H1 (cell line): ENCODE measurements around the gene PACSIN1. TPM values are rescaled to one million over a fixed set of nuclear protein-coding genes. Genes with fewer than 3 reads are reported as not detected.
A peak's percentile ranks its signal among the peaks of the same experiment; 100 is the strongest.

Source experiments
- CTCF ChIA-PET: fragments of 300-600 bp; sonication (Branson Sonifier 250); formaldehyde crosslinking; loops from one replicate; lab custom pipeline; 2021; ENCODE audit not compliant: partially characterized antibody; lab: Charles Lee
- POLR2A ChIA-PET: fragments of 300-600 bp; sonication (Branson Sonifier 250); formaldehyde crosslinking; loops from one replicate; lab custom pipeline; 2021; ENCODE audit warnings: inconsistent platforms; ENCODE audit not compliant: partially characterized antibody; lab: Charles Lee
- DNase-seq, 2 experiments: peaks; one replicate each; pipeline versions ENCODE4 v3.0.0 to v3.0.0-alpha.2; 2010 to 2022; ENCODE audit warnings: low spot score in 2 of 2, low read depth in 1 of 2, mixed read lengths in 1 of 2
- FAIRE-seq: peaks from 2 replicates; lab custom pipeline; 2011; peaks lifted over from hg19 to GRCh38; lab: Jason Lieb, UNC
- H2AFZ ChIP-seq: 2 replicates; pipeline ENCODE4 v1.8.1; 2012; ENCODE audit warnings: low read length, inconsistent platforms
- H2AK5ac ChIP-seq: 2 replicates; pipeline ENCODE4 v1.6.1; 2013; ENCODE audit warnings: low read depth, low read length
- H2BK120ac ChIP-seq: replicated peaks from 2 replicates; pipeline ENCODE3; 2013; ENCODE audit warnings: low read depth, low read length, inconsistent platforms
- H2BK12ac ChIP-seq: 2 replicates; pipeline ENCODE4 v1.6.1; 2013; ENCODE audit warnings: low read depth, low read length
- H2BK15ac ChIP-seq: 2 replicates; pipeline ENCODE4 v1.6.1; 2013; ENCODE audit warnings: low read length
- H2BK20ac ChIP-seq: 2 replicates; pipeline ENCODE4 v1.6.1; 2013; ENCODE audit warnings: low read length
- H2BK5ac ChIP-seq: 2 replicates; pipeline ENCODE4 v1.6.1; 2013; ENCODE audit warnings: low read depth, low read length
- H3K14ac ChIP-seq: 2 replicates; pipeline ENCODE4 v1.6.1; 2013; ENCODE audit warnings: inconsistent platforms; ENCODE audit not compliant: insufficient read length
- H3K18ac ChIP-seq: 2 replicates; pipeline ENCODE4 v1.6.1; 2013; ENCODE audit warnings: low read length; ENCODE audit errors: extremely low read depth
- H3K23ac ChIP-seq: 2 replicates; pipeline ENCODE4 v1.6.1; 2013; ENCODE audit warnings: inconsistent platforms; ENCODE audit not compliant: insufficient read length
- H3K23me2 ChIP-seq: 2 replicates; pipeline ENCODE4 v1.6.1; 2013; ENCODE audit warnings: low read depth, low read length
- H3K27ac ChIP-seq: 2 replicates; pipeline ENCODE4 v1.6.1; 2011; ENCODE audit warnings: low read depth, low read length, inconsistent platforms
- H3K27me3 ChIP-seq, 4 experiments: replicated peaks in 1 of 4; 1 replicate in 1 of 4; 2 replicates in 3 of 4; pipeline versions ENCODE4 v1.6.1 to v1.8.1; 2011 to 2013; ENCODE audit warnings: low read length in 3 of 4, mild to moderate bottlenecking in 3 of 4, inconsistent platforms in 2 of 4, mixed read lengths in 2 of 4, moderate library complexity in 1 of 4; ENCODE audit not compliant: control insufficient read depth in 3 of 4, insufficient read depth in 3 of 4; ENCODE audit errors: extremely low read depth in 1 of 4
- H3K36me3 ChIP-seq, 4 experiments: 2 replicates each; pipeline versions ENCODE4 v1.6.1 to v1.8.1; 2011 to 2013; ENCODE audit warnings: mild to moderate bottlenecking in 4 of 4, low read length in 3 of 4, moderate library complexity in 2 of 4, control low read depth in 1 of 4, inconsistent platforms in 1 of 4; ENCODE audit not compliant: insufficient read depth in 4 of 4, control insufficient read depth in 2 of 4
- H3K4ac ChIP-seq: replicated peaks from 2 replicates; pipeline ENCODE3; 2013; ENCODE audit warnings: low read length, low read depth, mixed read lengths, inconsistent platforms; ENCODE audit not compliant: insufficient read length
- H3K4me1 ChIP-seq, 4 experiments: replicated peaks in 1 of 4; 1 replicate in 1 of 4; 2 replicates in 3 of 4; pipeline versions ENCODE4 v1.6.1 to v1.8.1; 2011 to 2013; ENCODE audit warnings: low read length in 3 of 4, inconsistent platforms in 2 of 4, mixed read lengths in 1 of 4; ENCODE audit not compliant: insufficient read depth in 4 of 4, control insufficient read depth in 3 of 4
- H3K4me2 ChIP-seq, 2 experiments: 2 replicates each; pipeline versions ENCODE4 v1.6.1 to v1.8.1; 2011 to 2013; ENCODE audit warnings: low read depth in 2 of 2, low read length in 2 of 2, control low read depth in 1 of 2, inconsistent platforms in 1 of 2, mild to moderate bottlenecking in 1 of 2; ENCODE audit not compliant: insufficient read depth in 1 of 2
- H3K4me3 ChIP-seq, 4 experiments: fragments of 200-600, 300-600 bp in 1 of 4; sonication (generic), shearing (Covaris generic), sonication (Bioruptor Twin) in 1 of 4; 2 replicates each; pipeline versions ENCODE4 v1.5.1 to v1.8.1; 2011 to 2016; ENCODE audit warnings: low read length in 4 of 4, low read depth in 3 of 4, control low read depth in 2 of 4, inconsistent platforms in 2 of 4, mild to moderate bottlenecking in 2 of 4, mixed read lengths in 1 of 4, moderate library complexity in 1 of 4; ENCODE audit not compliant: insufficient read depth in 2 of 4; ENCODE audit errors: extremely low read depth in 1 of 4
- H3K56ac ChIP-seq: replicated peaks from 2 replicates; pipeline ENCODE3; 2013; ENCODE audit warnings: low read depth, mild to moderate bottlenecking, mixed read lengths, low read length, inconsistent platforms; ENCODE audit not compliant: insufficient read length
- H3K79me1 ChIP-seq: 2 replicates; pipeline ENCODE4 v1.6.1; 2013; ENCODE audit warnings: low read depth, low read length, control low read depth
- H3K79me2 ChIP-seq, 2 experiments: 2 replicates each; pipeline versions ENCODE4 v1.6.1 to v1.8.1; 2012 to 2013; ENCODE audit warnings: low read length in 2 of 2, mild to moderate bottlenecking in 2 of 2, inconsistent platforms in 1 of 2; ENCODE audit not compliant: insufficient read depth in 2 of 2, control insufficient read depth in 1 of 2
- H3K9ac ChIP-seq, 4 experiments: replicated peaks in 1 of 4; 1 replicate in 1 of 4; 2 replicates in 3 of 4; pipeline versions ENCODE4 v1.6.1 to v1.8.1; 2011 to 2013; ENCODE audit warnings: low read depth in 3 of 4, low read length in 3 of 4, control low read depth in 2 of 4, mild to moderate bottlenecking in 2 of 4, moderate library complexity in 2 of 4, inconsistent platforms in 1 of 4; ENCODE audit errors: extremely low read depth in 1 of 4
- H3K9me3 ChIP-seq, 2 experiments: 2 replicates each; pipeline versions ENCODE4 v1.6.1 to v1.8.1; 2012 to 2013; ENCODE audit warnings: mild to moderate bottlenecking in 2 of 2, moderate library complexity in 2 of 2, control low read depth in 1 of 2, inconsistent platforms in 1 of 2, low read depth in 1 of 2, low read length in 1 of 2, mixed read lengths in 1 of 2; ENCODE audit not compliant: insufficient read depth in 2 of 2
- H4K20me1 ChIP-seq, 2 experiments: replicated peaks in 1 of 2; 2 replicates each; pipeline versions ENCODE3 to v1.8.1; 2011 to 2013; ENCODE audit warnings: inconsistent platforms in 2 of 2, low read length in 2 of 2, mild to moderate bottlenecking in 1 of 2; ENCODE audit not compliant: insufficient read depth in 2 of 2, control insufficient read depth in 1 of 2
- H4K5ac ChIP-seq: 2 replicates; pipeline ENCODE4 v1.6.1; 2013; ENCODE audit warnings: low read length, low read depth, mixed read lengths, inconsistent platforms; ENCODE audit not compliant: insufficient read length
- H4K8ac ChIP-seq: 2 replicates; pipeline ENCODE4 v1.8.0; 2013; ENCODE audit warnings: mild to moderate bottlenecking, moderate library complexity, low read length, inconsistent platforms; ENCODE audit not compliant: insufficient read depth; ENCODE audit errors: extremely low read depth
- H4K91ac ChIP-seq: replicated peaks from 2 replicates; pipeline ENCODE3; 2013; ENCODE audit warnings: low read length, mixed read lengths, inconsistent platforms; ENCODE audit not compliant: insufficient read length
- BCL11A ChIP-seq, 2 experiments: IDR thresholded peaks; one replicate each; pipeline ENCODE4 v1.6.1; 2011; ENCODE audit warnings: low read depth in 2 of 2, low read length in 2 of 2, mild to moderate bottlenecking in 2 of 2
- CHD2 ChIP-seq: IDR thresholded peaks from 2 replicates; pipeline ENCODE4 v1.6.1; 2012; ENCODE audit warnings: low read length, improper control_type of control experiment
- POLR2AphosphoS5 ChIP-seq: IDR thresholded peaks from 2 replicates; pipeline ENCODE4 v1.6.1; 2011; ENCODE audit warnings: low read depth, low read length
- TEAD4 ChIP-seq: IDR thresholded peaks from 2 replicates; pipeline ENCODE4 v1.6.1; 2012; ENCODE audit warnings: low read depth, low read length, inconsistent platforms, mixed read lengths
- WGBS, 2 experiments: shearing (Covaris generic) in 1 of 2; methylation state at CpG; one replicate each; pipeline versions ENCODE4 v1.1.6 to v1.1.7; 2013 to 2015; ENCODE audit warnings: low lambda C conversion rate in 2 of 2, mixed read lengths in 2 of 2, inconsistent platforms in 1 of 2, low coverage in 1 of 2, missing lambda C conversion rate in 1 of 2; ENCODE audit not compliant: insufficient replicate concordance in 2 of 2, insufficient coverage in 1 of 2, insufficient read length in 1 of 2; ENCODE audit errors: extremely low coverage in 1 of 2, missing lambda C conversion rate in 1 of 2; 5-methylcytosine and 5-hydroxymethylcytosine counted together
- polyA plus RNA-seq, 7 experiments: library from polyadenylated mRNA; depleted of rRNA in 3 of 7; stranded (reverse) in 5 of 7; unstranded in 2 of 7; fragments of >200 nt in 5 of 7; fragments of 200-250 nt in 2 of 7; gene quantifications; 1 replicate in 5 of 7; 2 replicates in 1 of 7; 4 replicates in 1 of 7; pipeline versions ENCODE4 v1.2.1 to v1.2.3, GENCODE V29; 2011 to 2013; ENCODE audit warnings: missing spikeins in 2 of 7, mixed read lengths in 2 of 7
- total RNA-seq: library from RNA; stranded (reverse); fragmentation: NEBNext Ultra II Directional; extraction: Animal tissue kit (Norgen Biotek cat#: 25700); gene quantifications from 2 replicates; pipeline ENCODE4 v1.2.1, GENCODE V29; 2021

Gene PACSIN1
- total and polyA plus RNA-seq, 2 of the 8 experiments (the other 6 are each of a cell fraction or from before 2014, with no cell fraction given) = 5.9 to 11.1 TPM

DNA sequence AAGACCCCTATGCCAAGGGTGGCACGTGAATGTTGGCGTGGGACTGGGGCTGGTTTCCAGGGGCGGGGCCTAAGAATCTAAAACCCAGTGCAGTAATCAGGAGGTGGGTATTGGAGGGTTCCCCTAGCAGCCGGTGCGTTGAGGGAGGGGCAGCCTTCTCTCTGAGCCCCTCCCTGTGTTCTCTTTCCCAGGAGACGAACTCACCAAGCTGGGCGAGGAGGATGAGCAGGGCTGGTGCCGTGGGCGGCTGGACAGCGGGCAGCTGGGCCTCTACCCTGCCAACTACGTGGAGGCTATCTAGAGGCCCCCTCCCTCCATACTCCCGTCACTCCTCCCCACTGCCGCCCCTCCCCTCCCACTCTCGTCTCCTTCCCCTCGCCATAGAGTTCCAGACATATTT lies 66.4 kb downstream of the PACSIN1 start:
- 87% methylated on average over 13 of the region's 15 CpGs; no CpG with 5 or more reads in 1 of the 2 experiments for WGBS, 2 experiments
- POLR2A ChIA-PET = interaction anchor here (0.6 to 2.7 kb wide), 37 partner anchors 8 to 727 kb away, joined by 3 to 11 read pairs (median 3); partner anchors contain the start of genes HMGA1, PACSIN1 and RPS10
- no peak for TF ChIP-seq CHD2
- no peak for TF ChIP-seq TEAD4
- no peak for TF ChIP-seq POLR2AphosphoS5
- no peak for TF ChIP-seq BCL11A (IDR thresholded peaks at IDR 0.05; ENCODE audit: low read depth in 2 of 2, low read length in 2 of 2)

More for the DNA sequence above, 66.4 kb downstream of the PACSIN1 start:
- H2BK15ac ChIP-seq = no peak overlapping the region
- H3K27ac ChIP-seq = no peak overlapping the region
- H3K56ac ChIP-seq = no peak overlapping the region
- H3K4me1 ChIP-seq = peaks cover 3 to 18% (median 8%) of the 10 kb centered on the region in 4 experiments
- no peak overlapping the region for H3K18ac ChIP-seq
- CTCF ChIA-PET = interaction anchor here (0.5 to 8.4 kb wide), 9 partner anchors 11 to 127 kb away, joined by 3 to 79 read pairs (median 4); no protein-coding TSS in a partner anchor
- no peaks in the 10 kb centered on the region for H3K9me3 ChIP-seq
- H4K20me1 ChIP-seq = no peaks in the 10 kb centered on the region
- H3K9ac ChIP-seq = no peak overlapping the region
- no peak overlapping the region for H2BK120ac ChIP-seq
- FAIRE-seq (no peak), DNase-seq (no peak)
- no peak overlapping the region for H3K4ac ChIP-seq
- H4K91ac ChIP-seq = no peak overlapping the region
- H3K36me3 ChIP-seq = no peaks in the 10 kb centered on the region; a peak in 1 of 8 replicates
- no peak overlapping the region for H2BK5ac ChIP-seq
- H2AK5ac ChIP-seq = no peak overlapping the region
- H3K79me1 ChIP-seq = no peaks in the 10 kb centered on the region
- peak overlapping the region in 1 of 2 experiments; percentile 53; a peak in 1 of 4 replicates for H3K4me2 ChIP-seq
- H4K8ac ChIP-seq = peak overlapping the region; percentile 22; the same call in 1 of the 2 replicates
- no peak overlapping the region for H2BK12ac ChIP-seq
- no peaks in the 10 kb centered on the region for H3K79me2 ChIP-seq
- H3K23me2 ChIP-seq = no peaks in the 10 kb centered on the region; the same call in 1 of the 2 replicates
- no peak overlapping the region for H3K4me3 ChIP-seq
- H4K5ac ChIP-seq = no peak overlapping the region
- no peaks in the 10 kb centered on the region for H3K27me3 ChIP-seq
- H2AFZ ChIP-seq = no peak overlapping the region
- H2BK20ac ChIP-seq = no peak overlapping the region
- no peak overlapping the region for H3K23ac ChIP-seq
- H3K14ac ChIP-seq = no peak overlapping the region
